Measurements from ENCODE around the gene CDH11. TPM values are rescaled to one million over a fixed set of nuclear protein-coding genes. Genes with fewer than 3 reads are reported as not detected.

The CDH11 gene
- total RNA-seq, 1 experiment from 2014 or later = 5.4 TPM

GRCh38 chr16:64997121-64997520 is 124.7 kb downstream of the CDH11 start:
- Histone ChIP-seq H2BK120ac (ENCODE audit: low read depth, low read length, poor library complexity, severe bottlenecking) (no peak overlapping the region), H3K14ac (ENCODE audit: insufficient read depth, low read length) (no peak overlapping the region), H2BK15ac (ENCODE audit: low read depth, low read length) (no peak overlapping the region), H3K9ac (ENCODE audit: extremely low read depth, insufficient read length, low read length) (no peak overlapping the region), H3K4ac (ENCODE audit: low read depth, low read length) (no peak overlapping the region), H3K27ac (ENCODE audit: insufficient read length, low read depth, low read length) (no peak overlapping the region), H3K79me2 (ENCODE audit: insufficient read depth, low read length) (no peaks in the 10 kb centered on the region), H3K23ac (ENCODE audit: insufficient read length, low read depth, low read length) (no peak overlapping the region), H2BK12ac (ENCODE audit: insufficient read length, low read depth, low read length) (no peak overlapping the region), H4K8ac (replicated peaks; ENCODE audit: insufficient read length, low read depth, low read length) (no peak overlapping the region), H2AFZ (ENCODE audit: low read length) (no peak overlapping the region), H3K23me2 (ENCODE audit: insufficient read length, low read depth, low read length, poor library complexity, severe bottlenecking) (no peaks in the 10 kb centered on the region), H3K56ac (ENCODE audit: insufficient read length, low read depth, low read length) (no peak overlapping the region), H4K91ac (ENCODE audit: insufficient read length, low read depth, low read length) (no peak overlapping the region), H3K79me1 (ENCODE audit: insufficient read depth, low read depth, low read length, poor library complexity, severe bottlenecking) (no peaks in the 10 kb centered on the region), H3K4me2 (ENCODE audit: insufficient read depth, insufficient read length, low read length) (no peak overlapping the region), H4K5ac (ENCODE audit: insufficient read length, low read depth, low read length) (no peak overlapping the region), H3K27me3 (ENCODE audit: insufficient read depth, low read length) (no peaks in the 10 kb centered on the region), H4K20me1 (ENCODE audit: control insufficient read depth, insufficient read depth, insufficient read length) (no peaks in the 10 kb centered on the region), H3K18ac (ENCODE audit: insufficient read length, low read depth, low read length) (no peak overlapping the region), H2BK20ac (ENCODE audit: low read depth, low read length, poor library complexity, severe bottlenecking) (no peak overlapping the region), H3K4me1 (ENCODE audit: insufficient read depth, low read length) (peaks cover 2% of the 10 kb centered on the region; the same call in 1 of the 2 replicates), H2BK5ac (ENCODE audit: insufficient read length, low read length) (no peak overlapping the region), H3T11ph (ENCODE audit: low read length) (no peak overlapping the region), H2AK5ac (ENCODE audit: insufficient read length, low read length) (no peak overlapping the region), H3K9me3 (ENCODE audit: control insufficient read depth, low read depth, low read length) (no peaks in the 10 kb centered on the region)
- Mint-ChIP-seq H3K4me3 (no peak overlapping the region), H3K4me1 (peaks cover 5 to 6% of the 10 kb centered on the region in 2 experiments; a peak in 3 of 4 replicates), H3K9me3 (no peaks in the 10 kb centered on the region), H3K36me3 (ENCODE audit: insufficient read depth in 1 of 3, low read depth in 3 of 3) (no peaks in the 10 kb centered on the region), H3K27me3 (ENCODE audit: low read depth) (no peaks in the 10 kb centered on the region; the same call in 1 of the 2 replicates), H3K27ac (no peak overlapping the region)
- no peak for DNase-seq
- no peak for TF ChIP-seq CTCF (conservative IDR thresholded peaks at IDR 0.05)
- no CpG with 5 or more reads among the region's 9 CpGs for WGBS (ENCODE audit: extremely low coverage, insufficient read length, low lambda C conversion rate)
